Loucy (cell line): ENCODE measurements around the gene TSPAN8.

Source experiments
- EZH2phosphoT487 ChIP-seq: fragments of 200-600 bp; IDR thresholded peaks from 2 replicates; pipeline ENCODE4 v1.6.1; 2018; ENCODE audit warnings: antibody characterized with exemption, mild to moderate bottlenecking, moderate library complexity, borderline replicate concordance
- TF ChIP-seq, protein P1 (sequence below): fragments of 200-600 bp; sonication (generic); conservative IDR thresholded peaks from 2 replicates; pipeline ENCODE4 v1.5.1; 2014; ENCODE audit warnings: mild to moderate bottlenecking, antibody characterized with exemption, low read length

- TF ChIP-seq, protein P1, sequence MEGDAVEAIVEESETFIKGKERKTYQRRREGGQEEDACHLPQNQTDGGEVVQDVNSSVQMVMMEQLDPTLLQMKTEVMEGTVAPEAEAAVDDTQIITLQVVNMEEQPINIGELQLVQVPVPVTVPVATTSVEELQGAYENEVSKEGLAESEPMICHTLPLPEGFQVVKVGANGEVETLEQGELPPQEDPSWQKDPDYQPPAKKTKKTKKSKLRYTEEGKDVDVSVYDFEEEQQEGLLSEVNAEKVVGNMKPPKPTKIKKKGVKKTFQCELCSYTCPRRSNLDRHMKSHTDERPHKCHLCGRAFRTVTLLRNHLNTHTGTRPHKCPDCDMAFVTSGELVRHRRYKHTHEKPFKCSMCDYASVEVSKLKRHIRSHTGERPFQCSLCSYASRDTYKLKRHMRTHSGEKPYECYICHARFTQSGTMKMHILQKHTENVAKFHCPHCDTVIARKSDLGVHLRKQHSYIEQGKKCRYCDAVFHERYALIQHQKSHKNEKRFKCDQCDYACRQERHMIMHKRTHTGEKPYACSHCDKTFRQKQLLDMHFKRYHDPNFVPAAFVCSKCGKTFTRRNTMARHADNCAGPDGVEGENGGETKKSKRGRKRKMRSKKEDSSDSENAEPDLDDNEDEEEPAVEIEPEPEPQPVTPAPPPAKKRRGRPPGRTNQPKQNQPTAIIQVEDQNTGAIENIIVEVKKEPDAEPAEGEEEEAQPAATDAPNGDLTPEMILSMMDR: no peak
- no peak for TF ChIP-seq EZH2phosphoT487
Observed at GRCh38 chr12:71108355-71108754, 49.4 kb downstream of the TSPAN8 start.
